ENCODE data around the gene ENAM.
"Not testable (repeated sequence)": the region's sequence is repeated elsewhere in the genome, so short reads cannot be mapped to it uniquely, and the experiment has no call there.

DNA sequence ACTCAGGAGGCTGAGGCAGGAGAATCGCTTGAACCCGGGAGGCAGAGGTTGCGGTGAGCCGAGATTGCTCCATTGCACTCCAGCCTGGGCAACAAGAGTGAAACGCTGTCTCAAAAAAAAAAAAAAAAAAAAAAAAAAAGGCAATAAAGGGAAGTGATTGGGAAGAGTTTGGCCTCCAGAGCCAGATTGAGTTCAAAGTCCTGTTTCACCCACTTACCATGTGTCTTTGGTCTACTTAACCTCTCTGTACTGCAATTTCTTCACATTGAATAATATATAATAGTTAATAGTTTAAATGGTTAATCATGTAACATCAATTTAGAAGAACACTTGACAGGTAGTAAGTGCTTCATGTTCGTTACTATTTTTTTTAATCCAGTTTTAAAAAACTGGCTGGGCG lies 66.1 kb downstream of the ENAM start:
- TF ChIP-seq, protein P1, sequence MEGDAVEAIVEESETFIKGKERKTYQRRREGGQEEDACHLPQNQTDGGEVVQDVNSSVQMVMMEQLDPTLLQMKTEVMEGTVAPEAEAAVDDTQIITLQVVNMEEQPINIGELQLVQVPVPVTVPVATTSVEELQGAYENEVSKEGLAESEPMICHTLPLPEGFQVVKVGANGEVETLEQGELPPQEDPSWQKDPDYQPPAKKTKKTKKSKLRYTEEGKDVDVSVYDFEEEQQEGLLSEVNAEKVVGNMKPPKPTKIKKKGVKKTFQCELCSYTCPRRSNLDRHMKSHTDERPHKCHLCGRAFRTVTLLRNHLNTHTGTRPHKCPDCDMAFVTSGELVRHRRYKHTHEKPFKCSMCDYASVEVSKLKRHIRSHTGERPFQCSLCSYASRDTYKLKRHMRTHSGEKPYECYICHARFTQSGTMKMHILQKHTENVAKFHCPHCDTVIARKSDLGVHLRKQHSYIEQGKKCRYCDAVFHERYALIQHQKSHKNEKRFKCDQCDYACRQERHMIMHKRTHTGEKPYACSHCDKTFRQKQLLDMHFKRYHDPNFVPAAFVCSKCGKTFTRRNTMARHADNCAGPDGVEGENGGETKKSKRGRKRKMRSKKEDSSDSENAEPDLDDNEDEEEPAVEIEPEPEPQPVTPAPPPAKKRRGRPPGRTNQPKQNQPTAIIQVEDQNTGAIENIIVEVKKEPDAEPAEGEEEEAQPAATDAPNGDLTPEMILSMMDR (IDR thresholded peaks at IDR 0.05) = not testable (repeated sequence)
- TF ChIP-seq POLR2A (IDR thresholded peaks at IDR 0.05) = not testable (repeated sequence)
